K562 (cell line): Measurements from ENCODE around the gene INPP5E. TPM values are rescaled to one million over a fixed set of nuclear protein-coding genes. Genes with fewer than 3 reads are reported as not detected.
A peak's percentile ranks its signal among the peaks of the same experiment; 100 is the strongest.

ENCODE experiments used
- ATAC-seq: fragments of 200-7000 bp; cut with Tn5 transposase; 3 replicates; pipeline ENCODE4 v1.9.1; 2020; ENCODE audit warnings: moderate library complexity
- BruUV-seq: library from RNA; stranded (reverse); fragments of 400-500 nt; replicated peaks from 2 replicates; lab custom pipeline; 2021; lab: Mats Ljungman, UMichigan
- CTCF ChIA-PET: fragments of 300-600 bp; formaldehyde crosslinking; extraction: SDS; loops from one replicate; lab custom pipeline; 2021; ENCODE audit warnings: low intra/inter-chr PET ratio; lab: Yijun Ruan, JAX
- POLR2A ChIA-PET: fragments of 300-600, 350-650 bp; sonication (Branson Sonifier 250); formaldehyde crosslinking; extraction: SDS; loops from one replicate; lab custom pipeline; 2021; ENCODE audit warnings: antibody characterized with exemption, inconsistent platforms; lab: Yijun Ruan, JAX
- DNase-seq, 4 experiments: peaks; one replicate each; pipeline versions ENCODE4 v3.0.0 to v3.0.0-alpha.2; 2011 to 2018; ENCODE audit warnings: low spot score in 3 of 4, mixed read lengths in 3 of 4; ENCODE audit errors: extremely low read depth in 1 of 4
- FAIRE-seq: peaks from 2 replicates; lab custom pipeline; 2011; peaks lifted over from hg19 to GRCh38; lab: Jason Lieb, UNC
- H2AFZ ChIP-seq: 2 replicates; pipeline ENCODE4 v1.6.0; 2011; ENCODE audit warnings: low read depth, low read length, control low read depth, inconsistent platforms
- H3K27ac ChIP-seq: fragments of 200-600 bp; 3 replicates; pipeline ENCODE4 v1.8.0; 2011; ENCODE audit warnings: low read depth, mild to moderate bottlenecking, control low read depth, inconsistent platforms, low read length, moderate library complexity, mixed read lengths; ENCODE audit errors: extremely low read depth
- H3K27me3 ChIP-seq, 2 experiments: fragments of 300-600 bp in 1 of 2; 2 replicates in 1 of 2; 3 replicates in 1 of 2; pipeline versions ENCODE4 v1.6.0 to v1.8.0; 2011; ENCODE audit warnings: inconsistent platforms in 2 of 2, low read length in 2 of 2, mild to moderate bottlenecking in 1 of 2, mixed read lengths in 1 of 2, moderate library complexity in 1 of 2; ENCODE audit not compliant: control insufficient read depth in 2 of 2, insufficient read depth in 2 of 2
- H3K36me3 ChIP-seq: fragments of 300-600 bp; 3 replicates; pipeline ENCODE4 v1.8.0; 2011; ENCODE audit warnings: mild to moderate bottlenecking, low read length, inconsistent platforms; ENCODE audit not compliant: control insufficient read depth, insufficient read depth
- H3K4me1 ChIP-seq, 2 experiments: fragments of 200-600 bp in 1 of 2; replicated peaks in 1 of 2; 2 replicates in 1 of 2; 3 replicates in 1 of 2; pipeline versions ENCODE4 v1.5.1 to v1.8.0; 2011; ENCODE audit warnings: inconsistent platforms in 2 of 2, low read length in 2 of 2, mild to moderate bottlenecking in 1 of 2, mixed read lengths in 1 of 2, moderate library complexity in 1 of 2; ENCODE audit not compliant: control insufficient read depth in 2 of 2, insufficient read depth in 2 of 2
- H3K4me2 ChIP-seq: 2 replicates; pipeline ENCODE4 v1.6.1; 2011; ENCODE audit warnings: low read length, control low read depth, inconsistent platforms, mixed read lengths; ENCODE audit not compliant: insufficient read depth
- H3K4me3 ChIP-seq: fragments of 200-600 bp; sonication (generic), shearing (Covaris generic); 2 replicates; pipeline ENCODE4 v1.5.1; 2016; ENCODE audit warnings: control low read depth, inconsistent platforms
- H3K79me2 ChIP-seq: fragments of 200-600 bp; 3 replicates; pipeline ENCODE4 v1.8.0; 2011; ENCODE audit warnings: low read length, inconsistent platforms; ENCODE audit not compliant: control insufficient read depth, insufficient read depth
- H3K9ac ChIP-seq, 2 experiments: 2 replicates each; pipeline versions ENCODE4 v1.6.0 to v1.6.1; 2011; ENCODE audit warnings: low read depth in 2 of 2, low read length in 2 of 2, control low read depth in 1 of 2, inconsistent platforms in 1 of 2, mild to moderate bottlenecking in 1 of 2, mixed read lengths in 1 of 2; ENCODE audit not compliant: insufficient read depth in 1 of 2
- H3K9me1 ChIP-seq: one replicate; pipeline ENCODE4 v1.6.0; 2011; ENCODE audit warnings: inconsistent platforms, mild to moderate bottlenecking, low read length, moderate library complexity; ENCODE audit not compliant: control insufficient read depth, insufficient read depth
- H3K9me3 ChIP-seq: replicated peaks from 2 replicates; pipeline ENCODE4 v1.5.1; 2011; ENCODE audit warnings: low read depth, low read length, inconsistent platforms; ENCODE audit not compliant: control insufficient read depth, insufficient read depth
- H4K20me1 ChIP-seq: replicated peaks from 2 replicates; pipeline ENCODE4 v1.6.1; 2011; ENCODE audit warnings: low read length, inconsistent platforms, mixed read lengths; ENCODE audit not compliant: control insufficient read depth, insufficient read depth
- ATF1 ChIP-seq, 2 experiments: fragments of 450-650 bp in 1 of 2; IDR thresholded peaks; 2 replicates each; pipeline ENCODE4 v1.6.1; 2016; ENCODE audit warnings: missing compliant biosample characterization in 1 of 2, missing genetic modification characterization in 1 of 2
- ESRRA ChIP-seq: fragments of 450-650 bp; IDR thresholded peaks from 2 replicates; pipeline ENCODE4 v1.6.1; 2014; ENCODE audit warnings: low read depth, mild to moderate bottlenecking, moderate library complexity, borderline replicate concordance
- FOXP1 ChIP-seq: sonication (generic); formaldehyde crosslinking; IDR thresholded peaks from 2 replicates; pipeline ENCODE4 v1.8.0; 2022; ENCODE audit warnings: mild to moderate bottlenecking, missing genetic modification reagents
- GABPB1 ChIP-seq: sonication (generic); formaldehyde crosslinking; IDR thresholded peaks from 2 replicates; pipeline ENCODE4 v1.8.0; 2022; ENCODE audit warnings: mild to moderate bottlenecking, missing genetic modification reagents
- GATAD2A ChIP-seq: fragments of 450-650 bp; IDR thresholded peaks from 2 replicates; pipeline ENCODE4 v1.6.1; 2017
- MAFG ChIP-seq: fragments of 450-650 bp; conservative IDR thresholded peaks from 2 replicates; pipeline ENCODE4 v1.6.1; 2016; ENCODE audit warnings: missing genetic modification characterization, missing compliant biosample characterization
- MTA1 ChIP-seq: fragments of 450-650 bp; IDR thresholded peaks from 2 replicates; pipeline ENCODE4 v1.6.1; 2017; ENCODE audit warnings: borderline replicate concordance
- MTA3 ChIP-seq: fragments of 450-650 bp; formaldehyde crosslinking; IDR thresholded peaks from 2 replicates; pipeline ENCODE4 v1.6.1; 2017; ENCODE audit warnings: mild to moderate bottlenecking, borderline replicate concordance
- NCOA1 ChIP-seq: fragments of 450-650 bp; IDR thresholded peaks from 2 replicates; pipeline ENCODE4 v1.6.1; 2016; ENCODE audit warnings: low read depth
- POLR2G ChIP-seq: fragments of 200-400 bp; formaldehyde crosslinking; IDR thresholded peaks from 2 replicates; pipeline ENCODE4 v1.6.1; 2017; ENCODE audit warnings: low read depth, mild to moderate bottlenecking, antibody characterized with exemption, low read length, moderate library complexity
- TBL1XR1 ChIP-seq, 2 experiments: IDR thresholded peaks; 2 replicates each; pipeline ENCODE4 v1.6.1; 2012; ENCODE audit warnings: improper control_type of control experiment in 2 of 2, low read length in 2 of 2, mild to moderate bottlenecking in 1 of 2
- ZBTB9 ChIP-seq: fragments of 450-650 bp; formaldehyde crosslinking; IDR thresholded peaks from 2 replicates; pipeline ENCODE4 v1.4.0; 2020; ENCODE audit warnings: mild to moderate bottlenecking, moderate library complexity
- ZNF23 ChIP-seq: fragments of 250-450 bp; sonication (Bioruptor Pico); IDR thresholded peaks from 2 replicates; pipeline ENCODE4 v1.4.0; 2020; ENCODE audit warnings: mild to moderate bottlenecking
- ZNF384 ChIP-seq: IDR thresholded peaks from 2 replicates; pipeline ENCODE4 v1.6.1; 2012; ENCODE audit warnings: low read depth, low read length, improper control_type of control experiment
- ZNF79 ChIP-seq: fragments of 250-450 bp; sonication (Bioruptor Pico); IDR thresholded peaks from 2 replicates; pipeline ENCODE4 v1.4.0; 2020; ENCODE audit warnings: low read depth, mild to moderate bottlenecking, moderate library complexity
- WGBS: fragments of 100-300 bp; shearing (Covaris generic); methylation state at CpG from one replicate; pipeline ENCODE4 v1.1.6; 2016; ENCODE audit warnings: low coverage, mixed read lengths; ENCODE audit not compliant: insufficient coverage; ENCODE audit errors: missing lambda C conversion rate; 5-methylcytosine and 5-hydroxymethylcytosine counted together
- in situ Hi-C: fragments of 300-500 bp; cut with MboI; formaldehyde crosslinking; loops from 4 replicates; pipeline ENCODE4 v1.15.0; 2018; ENCODE audit warnings: inconsistent platforms, mixed read lengths
- intact Hi-C: fragments of 100-400 bp; cut with micrococcal nuclease; formaldehyde crosslinking; loops from 2 replicates; pipeline ENCODE4 v1.14.2; 2022
- polyA plus RNA-seq, 8 experiments: library from polyadenylated mRNA; depleted of rRNA in 4 of 8; stranded (reverse) in 5 of 8; unstranded in 3 of 8; fragments of >200 nt; fragmentation: Nextera tagmentation in 2 of 8; fragmentation: Illumina TruSeq in 1 of 8; extraction: Ambion mirVana in 2 of 8; extraction: Trizol in 1 of 8; gene quantifications; 2 replicates each; pipeline versions ENCODE4 v1.2.1 to v1.2.3, GENCODE V29; 2011 to 2014; ENCODE audit warnings: inconsistent platforms in 1 of 8, missing spikeins in 1 of 8
- total RNA-seq, 7 experiments: library from RNA; depleted of rRNA in 6 of 7; stranded (reverse); fragments of >200 nt in 6 of 7; fragmentation: Illumina TruSeq in 2 of 7; extraction: Trizol in 2 of 7; gene quantifications; 2 replicates each; pipeline versions ENCODE4 v1.2.1 to v1.2.3, GENCODE V29; 2011 to 2021; ENCODE audit warnings: low replicate concordance in 1 of 7
- TF ChIP-seq, protein P1 (sequence below), 2 experiments: fragments of 450-650 bp; IDR thresholded peaks; 2 replicates each; pipeline ENCODE4 v1.6.1; 2016
- TF ChIP-seq, protein P2 (sequence below): fragments of 250-450 bp; sonication (Bioruptor Pico); IDR thresholded peaks from 2 replicates; pipeline ENCODE4 v1.9.0; 2021; ENCODE audit warnings: mild to moderate bottlenecking, inconsistent platforms

INPP5E gene
- total and polyA plus RNA-seq, 9 of the 15 experiments (the other 6 are each of a cell fraction or from before 2014, with no cell fraction given), result 0.38 to 17.4 (median 4.9) TPM

DNA sequence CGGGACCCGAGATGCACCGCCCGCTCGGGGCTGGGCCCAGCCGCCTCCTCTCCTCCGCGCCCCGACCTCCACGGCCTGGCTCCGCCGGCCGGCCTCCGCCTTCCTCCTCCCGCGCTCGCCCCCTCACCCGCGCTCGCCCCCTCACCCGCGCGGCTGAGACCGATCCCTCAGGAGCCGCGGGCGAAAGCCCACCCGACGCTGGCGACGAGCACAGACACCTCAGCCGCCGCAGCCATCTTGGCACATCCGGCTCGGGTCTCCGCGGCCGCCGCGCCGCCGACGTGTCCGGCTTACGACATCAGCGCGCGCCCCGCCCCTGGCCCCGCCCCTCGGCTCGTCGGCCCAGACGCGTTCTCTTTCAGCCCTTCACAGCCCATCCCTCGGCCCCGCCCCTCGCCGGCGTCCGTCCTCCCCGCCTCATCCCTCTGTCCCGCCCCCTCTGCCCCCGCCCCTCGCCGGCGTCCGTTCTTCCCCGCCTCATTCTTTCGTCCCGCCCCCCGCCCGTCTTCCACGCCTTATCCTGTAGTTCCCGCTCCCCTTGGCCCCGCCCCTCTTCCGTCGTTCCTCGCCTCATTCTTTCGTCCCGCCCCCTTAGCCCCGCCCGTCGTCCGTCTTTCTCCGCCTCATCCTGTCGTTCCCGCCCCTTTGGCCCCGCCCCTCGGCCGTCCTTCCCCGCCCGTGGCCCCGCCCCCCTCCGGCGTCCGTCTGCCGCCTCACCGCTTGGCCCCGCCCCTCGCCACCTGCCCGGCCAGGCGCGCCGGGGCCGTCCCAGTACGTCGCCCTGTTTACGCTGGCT, 43.3 kb upstream of the INPP5E start, which contains the start of gene SEC16A:
Gene SEC16A, minus strand, starts transcription at position 248 of the 796 bp plus-strand sequence. CDS start 5,425 bp downstream, outside the sequence.
- peak within 1 kb of the TSS; percentile 100 for H3K27ac ChIP-seq
- intact Hi-C loops, result no loop called here
- WGBS, result 1% methylated on average over 13 of the region's 109 CpGs
- peak; percentile 89 to 98 (median 93) for DNase-seq
- peaks cover 0 to 15% of the 10 kb centered on the region in 2 experiments; a peak in 2 of 5 replicates for H3K27me3 ChIP-seq
- peak within 1 kb of the TSS; percentile 98 for H3K9ac ChIP-seq
- peaks cover 17 to 38% of the 10 kb centered on the region in 2 experiments for H3K4me1 ChIP-seq
- ATAC-seq, result peak; percentile 83
- FAIRE-seq, result peak; percentile 73
- peaks cover 35% of the 10 kb centered on the region for H4K20me1 ChIP-seq
- no peaks in the 10 kb centered on the region for H3K9me3 ChIP-seq
- H3K9me1 ChIP-seq, result no peaks in the 10 kb centered on the region
- H2AFZ ChIP-seq, result peak within 1 kb of the TSS; percentile 100
- H3K36me3 ChIP-seq, result peaks cover 24% of the 10 kb centered on the region; the same call in 2 of the 3 replicates
- CTCF ChIA-PET, result interaction anchor here (7.1 kb wide), 1 partner anchor 147 kb away, joined by 154 read pairs; no protein-coding TSS in a partner anchor
- peaks cover 47% of the 10 kb centered on the region for H3K79me2 ChIP-seq
- POLR2A ChIA-PET, result interaction anchor here (0.6 to 1.0 kb wide), 4 partner anchors 9 to 57 kb away, joined by 3 to 5 read pairs (median 4); no protein-coding TSS in a partner anchor
- peak within 1 kb of the TSS; percentile 97 for H3K4me3 ChIP-seq
- BruUV-seq, result no TSS peak
- peak within 1 kb of the TSS; percentile 97 for H3K4me2 ChIP-seq
- in situ Hi-C loops, result no loop called here
- TF ChIP-seq ATF1 (CRISPR knock-in tag; IDR thresholded peaks at IDR 0.05) (peak; percentile 84), ATF1 (tag; IDR thresholded peaks at IDR 0.05) (peak; percentile 95), TBL1XR1 (IDR thresholded peaks at IDR 0.05; ENCODE audit: low read length in 2 of 2) (peak in 1 of 2 experiments; percentile 64; a peak in 2 of 4 replicates), ZNF384 (no peak), GABPB1 (CRISPR knock-in tag) (no peak), MTA1 (peak; percentile 96), MTA3 (peak; percentile 64; the same call in 1 of the 2 replicates), GATAD2A (no peak), MAFG (tag) (no peak), ZNF79 (CRISPR knock-in tag) (no peak), FOXP1 (peak; percentile 94), POLR2G (peak; percentile 96), ZBTB9 (CRISPR knock-in tag) (peak; percentile 37; the same call in 1 of the 2 replicates), ZNF23 (no peak), ESRRA (peak; percentile 25; the same call in 1 of the 2 replicates), NCOA1 (no peak)
- TF ChIP-seq, protein P1, sequence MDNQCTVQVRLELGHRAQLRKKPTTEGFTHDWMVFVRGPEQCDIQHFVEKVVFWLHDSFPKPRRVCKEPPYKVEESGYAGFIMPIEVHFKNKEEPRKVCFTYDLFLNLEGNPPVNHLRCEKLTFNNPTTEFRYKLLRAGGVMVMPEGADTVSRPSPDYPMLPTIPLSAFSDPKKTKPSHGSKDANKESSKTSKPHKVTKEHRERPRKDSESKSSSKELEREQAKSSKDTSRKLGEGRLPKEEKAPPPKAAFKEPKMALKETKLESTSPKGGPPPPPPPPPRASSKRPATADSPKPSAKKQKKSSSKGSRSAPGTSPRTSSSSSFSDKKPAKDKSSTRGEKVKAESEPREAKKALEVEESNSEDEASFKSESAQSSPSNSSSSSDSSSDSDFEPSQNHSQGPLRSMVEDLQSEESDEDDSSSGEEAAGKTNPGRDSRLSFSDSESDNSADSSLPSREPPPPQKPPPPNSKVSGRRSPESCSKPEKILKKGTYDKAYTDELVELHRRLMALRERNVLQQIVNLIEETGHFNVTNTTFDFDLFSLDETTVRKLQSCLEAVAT (IDR thresholded peaks at IDR 0.05), result 0 out of 4 replicates have a peak, but pooled peaks of 1 of the 2 experiments have one; percentile 17
- TF ChIP-seq, protein P2, sequence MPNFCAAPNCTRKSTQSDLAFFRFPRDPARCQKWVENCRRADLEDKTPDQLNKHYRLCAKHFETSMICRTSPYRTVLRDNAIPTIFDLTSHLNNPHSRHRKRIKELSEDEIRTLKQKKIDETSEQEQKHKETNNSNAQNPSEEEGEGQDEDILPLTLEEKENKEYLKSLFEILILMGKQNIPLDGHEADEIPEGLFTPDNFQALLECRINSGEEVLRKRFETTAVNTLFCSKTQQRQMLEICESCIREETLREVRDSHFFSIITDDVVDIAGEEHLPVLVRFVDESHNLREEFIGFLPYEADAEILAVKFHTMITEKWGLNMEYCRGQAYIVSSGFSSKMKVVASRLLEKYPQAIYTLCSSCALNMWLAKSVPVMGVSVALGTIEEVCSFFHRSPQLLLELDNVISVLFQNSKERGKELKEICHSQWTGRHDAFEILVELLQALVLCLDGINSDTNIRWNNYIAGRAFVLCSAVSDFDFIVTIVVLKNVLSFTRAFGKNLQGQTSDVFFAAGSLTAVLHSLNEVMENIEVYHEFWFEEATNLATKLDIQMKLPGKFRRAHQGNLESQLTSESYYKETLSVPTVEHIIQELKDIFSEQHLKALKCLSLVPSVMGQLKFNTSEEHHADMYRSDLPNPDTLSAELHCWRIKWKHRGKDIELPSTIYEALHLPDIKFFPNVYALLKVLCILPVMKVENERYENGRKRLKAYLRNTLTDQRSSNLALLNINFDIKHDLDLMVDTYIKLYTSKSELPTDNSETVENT (CRISPR knock-in tag), result 0 out of 2 replicates have a peak, but pooled peaks have one; percentile 59
